Activated CD4-positive, CD25-positive, alpha-beta regulatory T cell treated with anti-CD3 and anti-CD28 coated beads, Interleukin-2, amount 50 U/mL, for 16 hours (primary cell): ENCODE measurements around the gene ADH4.
"Not testable (repeated sequence)": the region's sequence is repeated elsewhere in the genome, so short reads cannot be mapped to it uniquely, and the experiment has no call there.

Experiments
- DNase-seq: peaks from one replicate; pipeline ENCODE4 v3.0.0-alpha.2; 2020; ENCODE audit warnings: low read depth, low spot score

The ADH4 gene

DNA sequence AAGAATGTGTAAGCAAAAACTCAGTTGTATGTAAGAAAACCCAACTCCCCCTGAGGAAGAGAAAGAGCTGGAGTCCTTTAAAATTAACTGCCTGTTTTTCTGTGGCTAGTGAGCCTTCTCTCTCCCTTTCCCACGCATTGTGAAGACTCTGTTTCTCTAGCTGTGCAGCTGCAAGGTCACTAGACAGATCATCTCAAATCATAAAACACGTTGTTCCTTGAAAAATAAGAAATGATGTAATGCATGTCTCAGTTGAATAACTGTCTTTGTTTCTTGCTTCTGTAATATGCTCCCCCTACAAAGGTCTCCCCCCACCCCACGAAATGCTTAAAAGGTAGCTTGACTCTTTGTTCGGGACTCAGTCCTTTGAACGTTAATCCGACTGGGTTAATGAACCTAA, 63.2 kb downstream of the ADH4 start:
- not testable (repeated sequence) for DNase-seq

DNA sequence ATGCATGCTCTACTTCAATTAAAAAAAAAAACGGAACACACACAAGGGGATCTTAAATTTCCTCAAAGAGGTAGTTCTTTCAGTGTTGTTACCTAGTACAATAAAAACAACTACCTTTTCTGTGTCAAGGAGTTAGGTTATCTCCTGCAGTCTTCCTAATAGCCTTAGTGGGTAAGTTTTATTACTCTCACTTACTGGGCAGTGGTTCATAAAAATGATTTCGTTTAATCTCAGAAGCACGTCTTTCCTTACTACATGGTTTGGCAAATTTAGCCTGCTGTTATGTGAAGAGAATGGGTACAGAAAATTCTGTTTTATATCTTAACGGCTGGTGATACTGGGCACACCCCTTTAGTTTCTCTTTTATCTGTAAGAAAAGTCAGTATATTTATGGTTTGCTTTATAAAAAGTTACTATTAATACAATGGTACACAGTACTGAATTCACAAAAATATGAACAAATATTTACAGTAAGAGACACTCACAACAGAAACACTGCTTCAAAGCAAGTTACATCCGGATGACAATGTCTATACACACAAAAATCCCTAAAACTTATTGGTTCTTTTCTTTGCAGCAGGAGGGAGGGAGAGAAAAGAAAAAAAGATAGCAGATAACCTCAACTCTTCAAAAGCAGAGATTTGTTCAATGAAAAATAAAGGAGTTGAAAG, 64.3 kb downstream of the ADH4 start:
- no peak for DNase-seq

DNA sequence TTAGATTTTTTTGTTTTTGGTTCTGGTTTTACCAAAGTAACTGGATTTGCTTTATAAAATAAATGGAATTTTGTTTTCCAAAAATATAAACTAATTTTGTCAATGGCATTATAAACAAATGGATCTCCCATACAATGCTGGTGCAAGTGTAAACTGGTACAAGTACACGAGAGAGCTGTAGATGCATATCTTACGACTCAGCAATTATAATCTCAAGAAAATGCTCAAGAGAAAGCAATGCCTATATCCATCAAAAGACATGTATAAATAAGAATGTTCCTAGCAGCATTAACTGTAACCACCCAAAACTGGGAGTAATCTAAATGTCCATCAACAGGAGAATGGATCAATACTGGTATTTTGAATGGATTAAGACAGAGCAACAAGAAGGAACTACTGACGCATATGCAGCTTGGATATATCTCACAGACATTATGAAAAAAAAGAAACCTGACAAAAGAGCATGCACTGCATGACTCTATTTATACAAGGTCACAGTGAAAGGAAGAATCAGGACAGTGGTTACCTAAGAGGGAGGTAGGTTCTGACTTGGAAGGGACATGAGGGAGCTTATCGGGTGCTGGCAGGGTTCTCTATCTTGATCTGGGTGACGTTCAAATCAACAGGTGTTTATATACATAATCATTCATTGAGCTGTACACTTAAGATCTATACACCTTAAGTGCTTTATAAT, 65.0 kb downstream of the ADH4 start:
- no peak for DNase-seq

DNA sequence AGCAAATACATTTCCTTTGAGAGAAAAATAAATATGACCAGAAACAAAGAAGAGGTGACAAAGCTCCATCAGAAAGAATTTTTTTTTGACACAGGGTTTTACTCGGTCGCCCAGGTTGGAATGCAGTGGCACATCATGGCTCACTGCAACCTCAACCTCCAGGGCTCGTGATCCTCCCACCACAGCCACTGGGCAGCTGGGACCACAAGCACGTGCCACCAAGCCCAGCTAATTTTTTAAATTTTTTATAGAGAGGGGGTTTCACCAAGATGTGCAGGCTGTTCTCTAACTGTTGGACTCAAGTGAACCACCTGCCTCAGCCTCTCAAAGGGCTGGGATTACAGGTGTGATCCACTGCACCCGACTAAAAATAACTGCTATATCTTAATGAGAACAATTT, 65.8 kb downstream of the ADH4 start:
- no peak for DNase-seq

DNA sequence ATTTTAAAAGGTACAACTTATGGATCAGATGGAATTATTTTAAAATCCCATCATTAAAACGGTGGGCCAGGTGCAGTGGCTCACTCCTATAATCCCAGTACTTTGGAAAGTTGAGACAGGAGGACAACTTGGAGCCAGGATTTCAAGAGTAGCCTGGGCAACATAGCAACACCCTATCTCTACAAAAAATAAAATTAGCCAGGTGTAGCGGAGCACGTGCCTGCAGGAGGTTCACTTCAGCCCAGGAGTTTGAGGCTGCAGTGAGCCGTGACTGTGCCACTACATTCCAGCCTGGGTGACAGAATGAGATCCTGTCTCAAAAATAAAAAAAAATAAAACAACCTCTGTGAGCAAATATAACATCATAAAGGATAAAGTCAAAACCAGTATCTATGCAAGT, 66.9 kb downstream of the ADH4 start:
- DNase-seq: no peak

DNA sequence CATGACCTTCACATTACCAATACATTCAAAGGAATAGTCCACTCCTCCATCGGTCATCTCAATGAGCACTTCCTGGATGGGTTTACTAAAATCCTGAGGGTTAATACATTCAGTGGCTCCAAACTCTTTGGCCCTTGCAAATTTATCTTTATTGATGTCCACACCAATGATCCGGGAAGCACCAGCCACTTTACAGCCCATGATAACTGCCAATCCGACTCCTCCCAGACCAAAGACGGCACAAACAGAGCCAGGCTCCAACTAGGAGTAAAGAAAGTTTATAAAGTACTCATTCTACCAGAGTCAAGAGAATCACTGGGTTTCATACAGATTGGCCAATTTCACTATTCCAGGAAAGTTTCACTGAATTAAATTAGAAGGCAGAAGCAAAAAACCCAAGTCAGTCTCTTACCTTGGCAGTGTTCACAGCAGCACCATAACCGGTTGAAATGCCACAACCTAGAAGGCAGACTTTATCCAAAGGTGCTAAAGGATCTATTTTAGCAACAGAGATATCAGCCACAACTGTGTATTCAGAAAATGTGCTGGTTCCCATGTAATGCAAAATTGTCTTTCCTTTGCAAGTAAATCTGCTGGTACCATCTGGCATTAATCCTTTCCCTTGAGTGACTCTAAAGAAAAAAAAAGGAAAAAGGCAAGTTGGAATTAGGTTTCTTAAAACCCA, 67.7 kb downstream of the ADH4 start:
- no peak for DNase-seq

DNA sequence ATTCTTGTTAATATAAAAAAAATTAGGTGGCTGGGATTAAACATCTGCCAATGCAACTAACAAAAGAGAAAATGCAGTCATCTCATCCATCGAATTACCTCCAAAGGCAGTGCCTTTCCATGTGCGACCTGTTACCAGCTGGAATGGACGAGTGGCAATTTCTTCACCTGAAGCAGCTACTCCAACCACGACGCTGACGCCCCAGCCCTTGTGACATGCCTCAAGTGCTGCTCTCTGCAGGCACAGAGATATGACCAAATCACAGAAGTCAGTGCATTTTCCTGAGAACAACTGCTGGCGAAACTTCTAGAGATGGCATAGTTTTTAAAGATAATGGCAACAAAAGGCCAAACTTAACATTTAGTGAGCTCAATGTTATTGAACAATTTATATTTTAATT, 69.3 kb downstream of the ADH4 start:
- no peak for DNase-seq
